GM06990 (cell line): ENCODE results near the gene SHISA6.

ENCODE experiments used
- DNase-seq: peaks from one replicate; pipeline ENCODE4 v3.0.0-alpha.2; 2011; ENCODE audit not compliant: insufficient read length; ENCODE audit errors: extremely low read depth
- H3K27me3 ChIP-seq: replicated peaks from 2 replicates; pipeline ENCODE4 v1.6.0; 2011; ENCODE audit warnings: low read length; ENCODE audit not compliant: control insufficient read depth, insufficient read depth
- H3K36me3 ChIP-seq: 2 replicates; pipeline ENCODE4 v1.5.1; 2011; ENCODE audit warnings: low read length; ENCODE audit not compliant: control insufficient read depth, insufficient read depth
- H3K4me3 ChIP-seq: replicated peaks from 2 replicates; pipeline ENCODE4 v1.5.1; 2011; ENCODE audit warnings: low read depth, mild to moderate bottlenecking, control low read depth, low read length
- TF ChIP-seq, protein P1 (sequence below): IDR thresholded peaks from 2 replicates; pipeline ENCODE4 v1.5.1; 2011; ENCODE audit warnings: low read length, control low read depth, mild to moderate bottlenecking, inconsistent platforms; ENCODE audit not compliant: insufficient read depth, poor library complexity, severe bottlenecking

Gene SHISA6

GRCh38 chr17:11503308-11504035 is 262.5 kb downstream of the SHISA6 start:
- no peak overlapping the region for H3K4me3 ChIP-seq
- TF ChIP-seq, protein P1, sequence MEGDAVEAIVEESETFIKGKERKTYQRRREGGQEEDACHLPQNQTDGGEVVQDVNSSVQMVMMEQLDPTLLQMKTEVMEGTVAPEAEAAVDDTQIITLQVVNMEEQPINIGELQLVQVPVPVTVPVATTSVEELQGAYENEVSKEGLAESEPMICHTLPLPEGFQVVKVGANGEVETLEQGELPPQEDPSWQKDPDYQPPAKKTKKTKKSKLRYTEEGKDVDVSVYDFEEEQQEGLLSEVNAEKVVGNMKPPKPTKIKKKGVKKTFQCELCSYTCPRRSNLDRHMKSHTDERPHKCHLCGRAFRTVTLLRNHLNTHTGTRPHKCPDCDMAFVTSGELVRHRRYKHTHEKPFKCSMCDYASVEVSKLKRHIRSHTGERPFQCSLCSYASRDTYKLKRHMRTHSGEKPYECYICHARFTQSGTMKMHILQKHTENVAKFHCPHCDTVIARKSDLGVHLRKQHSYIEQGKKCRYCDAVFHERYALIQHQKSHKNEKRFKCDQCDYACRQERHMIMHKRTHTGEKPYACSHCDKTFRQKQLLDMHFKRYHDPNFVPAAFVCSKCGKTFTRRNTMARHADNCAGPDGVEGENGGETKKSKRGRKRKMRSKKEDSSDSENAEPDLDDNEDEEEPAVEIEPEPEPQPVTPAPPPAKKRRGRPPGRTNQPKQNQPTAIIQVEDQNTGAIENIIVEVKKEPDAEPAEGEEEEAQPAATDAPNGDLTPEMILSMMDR: no peak
- no peaks in the 10 kb centered on the region for H3K36me3 ChIP-seq
- H3K27me3 ChIP-seq: no peaks in the 10 kb centered on the region
- no peak for DNase-seq

DNA sequence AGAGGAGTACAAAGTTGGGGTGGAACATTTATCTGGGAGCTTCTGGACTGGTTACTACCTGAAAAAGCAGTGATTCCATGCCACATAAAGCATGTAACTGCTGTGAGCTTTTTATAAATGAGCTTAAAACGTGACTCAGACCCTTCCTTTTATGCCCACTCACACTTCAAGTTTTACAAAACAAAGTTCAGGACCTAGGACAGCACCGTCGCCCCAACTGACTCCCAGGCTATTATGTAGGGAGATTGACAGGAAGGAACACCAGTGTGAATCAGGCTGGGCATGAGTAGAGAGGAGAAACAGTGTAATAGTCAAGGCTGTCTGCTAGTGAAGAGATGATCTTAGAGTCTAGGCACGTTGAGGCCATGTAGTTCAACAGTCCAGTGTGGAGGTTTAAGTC is 265.6 kb downstream of the SHISA6 start:
- Histone ChIP-seq H3K36me3 (no peaks in the 10 kb centered on the region), H3K27me3 (no peaks in the 10 kb centered on the region), H3K4me3 (no peak overlapping the region)
- DNase-seq: no peak
- TF ChIP-seq, protein P1: no peak

GRCh38 chr17:11511696-11512095 is 270.7 kb downstream of the SHISA6 start:
- H3K4me3 ChIP-seq: no peak overlapping the region

GRCh38 chr17:11514565-11514964 is 273.6 kb downstream of the SHISA6 start:
- Histone ChIP-seq H3K36me3 (no peaks in the 10 kb centered on the region), H3K4me3 (no peak overlapping the region), H3K27me3 (no peaks in the 10 kb centered on the region)
- no peak for DNase-seq
- TF ChIP-seq, protein P1: no peak

More at GRCh38 chr17:11511696-11512095, 270.7 kb downstream of the SHISA6 start:
- Histone ChIP-seq H3K36me3 (no peaks in the 10 kb centered on the region), H3K27me3 (no peaks in the 10 kb centered on the region)
- no peak for DNase-seq
- TF ChIP-seq, protein P1: no peak

GRCh38 chr17:11514981-11515680 is 274.1 kb downstream of the SHISA6 start:
- no peak overlapping the region for H3K4me3 ChIP-seq
- TF ChIP-seq, protein P1: no peak
- H3K27me3 ChIP-seq: no peaks in the 10 kb centered on the region

DNA sequence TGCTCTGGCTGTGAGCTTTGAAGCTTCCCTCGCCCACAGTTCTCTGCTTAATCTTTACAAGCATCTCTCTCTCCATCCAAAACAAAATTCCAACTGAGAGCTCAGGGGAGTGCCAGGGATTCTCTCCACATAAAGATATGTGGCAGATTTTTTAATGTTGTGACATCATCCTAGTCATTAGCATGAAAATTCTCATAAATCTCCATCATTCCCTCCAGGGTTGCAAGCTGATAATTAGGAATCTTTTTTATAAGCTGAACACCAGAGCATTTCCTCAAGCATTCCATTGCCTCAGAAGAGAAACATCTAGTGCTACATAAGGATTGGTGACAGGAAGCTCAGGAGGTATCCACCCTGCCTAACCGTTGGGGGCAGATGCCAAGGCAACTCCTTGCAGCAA is 274.9 kb downstream of the SHISA6 start:
- no peak for DNase-seq
- Histone ChIP-seq H3K36me3 (no peaks in the 10 kb centered on the region), H3K4me3 (no peak overlapping the region), H3K27me3 (no peaks in the 10 kb centered on the region)
- TF ChIP-seq, protein P1: no peak

More at GRCh38 chr17:11514981-11515680, 274.1 kb downstream of the SHISA6 start:
- no peaks in the 10 kb centered on the region for H3K36me3 ChIP-seq
- no peak for DNase-seq
